Colonic mucosa (tissue), 4 donors: Measurements from ENCODE around the gene F7. TPM values are rescaled to one million over a fixed set of nuclear protein-coding genes. Genes with fewer than 3 reads are reported as not detected.
A peak's percentile ranks its signal among the peaks of the same experiment; 100 is the strongest.
"Not testable (repeated sequence)": the region's sequence is repeated elsewhere in the genome, so short reads cannot be mapped to it uniquely, and the experiment has no call there.

Experiments used
- DNase-seq: peaks from one replicate; pipeline ENCODE4 v3.0.0-alpha.2; 2020
- H3K27ac ChIP-seq: fragments of 200-600 bp; one replicate; pipeline ENCODE4 v1.8.0; 2021
- H3K27me3 ChIP-seq: fragments of 200-600 bp; one replicate; pipeline ENCODE4 v1.8.0; 2021
- H3K36me3 ChIP-seq: fragments of 200-600 bp; one replicate; pipeline ENCODE4 v1.8.0; 2021
- H3K4me1 ChIP-seq: fragments of 200-600 bp; one replicate; pipeline ENCODE4 v1.8.0; 2021; ENCODE audit warnings: mild to moderate bottlenecking
- H3K4me3 ChIP-seq: fragments of 200-600 bp; one replicate; pipeline ENCODE4 v1.8.0; 2021
- H3K9ac ChIP-seq, 2 donors: one replicate each; pipeline ENCODE4 v1.7.0; 2013; ENCODE audit warnings: control low read depth in 2 of 2, low read depth in 2 of 2, low read length in 2 of 2
- H3K9me3 ChIP-seq: fragments of 200-600 bp; one replicate; pipeline ENCODE4 v1.8.0; 2021
- CTCF ChIP-seq: fragments of 200-600 bp; IDR thresholded peaks from one replicate; pipeline ENCODE4 v1.8.0; 2022; ENCODE audit warnings: antibody characterized with exemption, mild to moderate bottlenecking
- intact Hi-C: fragments of 100-400 bp; cut with DNase I; formaldehyde crosslinking; loops from one replicate; pipeline ENCODE4 v1.14.1; 2022
- total RNA-seq, 2 donors: library from RNA; stranded (reverse); fragmentation: NEBNext Ultra II Directional in 1 of 2; extraction: Animal tissue kit (Norgen Biotek cat#: 25700) in 1 of 2; gene quantifications; one replicate each; pipeline ENCODE4 v1.2.1, GENCODE V29; 2021
- donor health status: healthy.
- donor health status: DM: no; HTN: no; CAD: no.
- donor health status: DM: no; HTN: no; CAD: no.

Gene F7
- total RNA-seq, 2 donors from 2014 or later = 0.11 to 0.12 TPM

- intact Hi-C loops = no loop called here
- no peak for DNase-seq
- peak overlapping the region; percentile 35 for H3K4me3 ChIP-seq
- no peak for TF ChIP-seq CTCF
- peak overlapping the region in 1 of 2 donors; percentile 43 for H3K9ac ChIP-seq
- no peaks in the 10 kb centered on the region for H3K4me1 ChIP-seq
- H3K9me3 ChIP-seq = no peaks in the 10 kb centered on the region
- peaks cover 18% of the 10 kb centered on the region for H3K27me3 ChIP-seq
- H3K27ac ChIP-seq = no peak overlapping the region
- no peaks in the 10 kb centered on the region for H3K36me3 ChIP-seq
These were observed 4.7 kb downstream of the F7 start for GRCh38 chr13:113110048-113110851.

- peak overlapping the region; percentile 35 for H3K4me3 ChIP-seq
- H3K9ac ChIP-seq = peak overlapping the region in 1 of 2 donors; percentile 43
- no peak overlapping the region for H3K27ac ChIP-seq
- no peaks in the 10 kb centered on the region for H3K4me1 ChIP-seq
- H3K27me3 ChIP-seq = peaks cover 18% of the 10 kb centered on the region
- H3K9me3 ChIP-seq = no peaks in the 10 kb centered on the region
- TF ChIP-seq CTCF = no peak
- intact Hi-C loops = no loop called here
- H3K36me3 ChIP-seq = no peaks in the 10 kb centered on the region
- DNase-seq = no peak
These were observed 5.3 kb downstream of the F7 start for GRCh38 chr13:113110852-113111315.

- H3K36me3 ChIP-seq, H3K9ac ChIP-seq, H3K4me3 ChIP-seq, H3K27ac ChIP-seq, intact Hi-C loops, DNase-seq, H3K9me3 ChIP-seq, H3K4me1 ChIP-seq: not testable (repeated sequence)
- H3K27me3 ChIP-seq = peaks cover 18% of the 10 kb centered on the region
These were observed 6.2 kb downstream of the F7 start for GRCh38 chr13:113111821-113112220.

- H3K27me3 ChIP-seq = peaks cover 18% of the 10 kb centered on the region
- H3K4me3 ChIP-seq, H3K27ac ChIP-seq, intact Hi-C loops, H3K9ac ChIP-seq, DNase-seq, H3K36me3 ChIP-seq, H3K9me3 ChIP-seq, H3K4me1 ChIP-seq: not testable (repeated sequence)
These were observed 6.9 kb downstream of the F7 start for GRCh38 chr13:113112475-113112874.

- no peaks in the 10 kb centered on the region for H3K36me3 ChIP-seq
- H3K27ac ChIP-seq = no peak overlapping the region
- no peak overlapping the region for H3K9ac ChIP-seq
- no peak for DNase-seq
- H3K4me3 ChIP-seq = no peak overlapping the region
- intact Hi-C loops = no loop called here
- H3K27me3 ChIP-seq = peaks cover 18% of the 10 kb centered on the region
- no peaks in the 10 kb centered on the region for H3K9me3 ChIP-seq
- no peak for TF ChIP-seq CTCF
- H3K4me1 ChIP-seq = no peaks in the 10 kb centered on the region
These were observed 7.6 kb downstream of the F7 start for GRCh38 chr13:113112893-113113845.

- DNase-seq = no peak
- no peak overlapping the region for H3K27ac ChIP-seq
- intact Hi-C loops = no loop called here
- H3K36me3 ChIP-seq = no peaks in the 10 kb centered on the region
- no peak for TF ChIP-seq CTCF
- H3K9ac ChIP-seq = no peak overlapping the region
- no peak overlapping the region for H3K4me3 ChIP-seq
- peaks cover 18% of the 10 kb centered on the region for H3K27me3 ChIP-seq
- H3K4me1 ChIP-seq = no peaks in the 10 kb centered on the region
- no peaks in the 10 kb centered on the region for H3K9me3 ChIP-seq
These were observed 8.3 kb downstream of the F7 start for GRCh38 chr13:113113846-113114271.
